Stimulated activated CD8-positive, alpha-beta memory T cell treated with anti-CD3 and anti-CD28 coated beads, Interleukin-7, amount 100 ng/mL, for 1 hour (primary cell): ENCODE measurements around the gene PIGR.

Source experiments
- DNase-seq, 2 donors: peaks; one replicate each; pipeline ENCODE4 v3.0.0-alpha.2; 2020; ENCODE audit warnings: low read depth in 2 of 2

PIGR gene, protein sequence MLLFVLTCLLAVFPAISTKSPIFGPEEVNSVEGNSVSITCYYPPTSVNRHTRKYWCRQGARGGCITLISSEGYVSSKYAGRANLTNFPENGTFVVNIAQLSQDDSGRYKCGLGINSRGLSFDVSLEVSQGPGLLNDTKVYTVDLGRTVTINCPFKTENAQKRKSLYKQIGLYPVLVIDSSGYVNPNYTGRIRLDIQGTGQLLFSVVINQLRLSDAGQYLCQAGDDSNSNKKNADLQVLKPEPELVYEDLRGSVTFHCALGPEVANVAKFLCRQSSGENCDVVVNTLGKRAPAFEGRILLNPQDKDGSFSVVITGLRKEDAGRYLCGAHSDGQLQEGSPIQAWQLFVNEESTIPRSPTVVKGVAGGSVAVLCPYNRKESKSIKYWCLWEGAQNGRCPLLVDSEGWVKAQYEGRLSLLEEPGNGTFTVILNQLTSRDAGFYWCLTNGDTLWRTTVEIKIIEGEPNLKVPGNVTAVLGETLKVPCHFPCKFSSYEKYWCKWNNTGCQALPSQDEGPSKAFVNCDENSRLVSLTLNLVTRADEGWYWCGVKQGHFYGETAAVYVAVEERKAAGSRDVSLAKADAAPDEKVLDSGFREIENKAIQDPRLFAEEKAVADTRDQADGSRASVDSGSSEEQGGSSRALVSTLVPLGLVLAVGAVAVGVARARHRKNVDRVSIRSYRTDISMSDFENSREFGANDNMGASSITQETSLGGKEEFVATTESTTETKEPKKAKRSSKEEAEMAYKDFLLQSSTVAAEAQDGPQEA

DNA sequence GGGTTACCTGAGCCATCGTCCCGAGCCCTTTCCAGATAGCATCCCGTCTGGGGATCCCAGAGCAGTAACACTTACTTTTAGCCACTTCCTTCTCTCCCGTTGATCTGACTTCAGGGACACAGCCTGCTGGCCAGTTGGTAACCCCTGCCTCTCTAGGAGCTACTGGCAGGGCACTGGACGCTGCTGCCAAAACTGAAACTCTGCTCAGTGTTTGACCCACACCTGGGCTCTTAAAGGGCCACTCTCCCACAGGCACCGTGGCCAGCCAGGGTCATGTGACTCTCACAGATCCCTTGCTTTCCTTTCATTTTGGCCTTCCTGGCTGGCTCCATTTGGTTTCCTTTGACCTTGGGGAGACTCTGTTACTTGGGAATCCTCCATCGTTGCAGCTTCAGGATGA is at the start of gene PIGR:
TSS of gene PIGR (minus strand) at position 206 of the 400 bp plus-strand sequence. CDS start 5,935 bp downstream, outside the sequence.
- no peak for DNase-seq

DNA sequence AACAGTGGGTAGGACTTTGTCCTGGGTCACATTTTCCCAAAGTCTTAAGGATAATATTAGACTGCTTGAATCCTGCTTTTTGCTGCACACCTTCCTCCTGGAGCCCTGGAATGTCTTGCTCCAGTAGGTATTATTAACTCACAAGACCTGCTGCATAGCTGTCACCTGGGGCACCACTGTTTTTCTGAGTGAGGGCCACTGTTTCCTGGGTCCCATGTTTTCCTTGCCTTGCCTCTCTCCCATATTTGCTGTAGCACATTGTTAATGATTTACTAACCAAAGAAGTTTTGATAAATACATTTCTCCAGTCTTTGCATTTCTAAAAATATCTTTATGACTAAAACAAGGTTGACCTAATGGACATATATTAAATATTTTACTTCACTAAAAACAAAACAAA is 46.5 kb upstream of the PIGR start:
- DNase-seq: no peak

DNA sequence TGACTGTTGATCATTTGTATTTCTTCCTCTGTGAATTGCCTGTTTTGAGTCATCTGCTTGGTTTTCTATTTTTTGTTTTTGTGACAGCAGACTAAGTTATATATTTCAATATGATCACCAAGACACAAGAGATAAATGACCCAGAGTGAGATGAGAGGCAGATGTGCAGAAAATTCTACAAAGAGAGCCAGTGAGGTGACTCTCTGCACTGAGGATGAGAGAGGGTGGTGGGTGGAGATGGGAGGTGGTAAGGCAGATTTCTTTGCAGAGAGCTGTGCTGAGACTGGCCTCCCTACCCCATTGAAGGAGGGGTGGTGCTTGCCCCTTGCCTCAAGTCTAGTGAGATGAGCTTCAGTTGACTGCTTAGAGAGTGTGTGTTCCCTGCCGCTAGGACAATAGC is 41.6 kb upstream of the PIGR start:
- no peak for DNase-seq

DNA sequence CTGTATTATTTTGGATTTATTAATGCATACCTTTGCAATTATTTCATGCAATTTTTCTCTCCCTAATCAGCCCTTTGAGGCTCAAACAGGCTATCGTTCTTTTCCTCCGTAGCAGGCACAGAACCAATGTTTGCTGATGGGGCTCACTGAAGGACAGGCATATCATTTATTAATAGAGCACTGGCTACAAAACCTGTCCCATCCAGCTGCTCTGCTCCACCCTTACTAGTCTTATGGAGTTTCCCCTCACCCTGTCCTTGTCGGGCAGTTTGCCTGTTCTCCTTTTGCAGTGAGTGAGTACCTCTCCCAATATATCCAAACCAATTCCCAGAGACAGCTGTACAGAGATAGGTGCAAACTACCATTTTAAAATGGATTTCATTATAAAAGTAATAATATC is 40.6 kb upstream of the PIGR start:
- no peak for DNase-seq

DNA sequence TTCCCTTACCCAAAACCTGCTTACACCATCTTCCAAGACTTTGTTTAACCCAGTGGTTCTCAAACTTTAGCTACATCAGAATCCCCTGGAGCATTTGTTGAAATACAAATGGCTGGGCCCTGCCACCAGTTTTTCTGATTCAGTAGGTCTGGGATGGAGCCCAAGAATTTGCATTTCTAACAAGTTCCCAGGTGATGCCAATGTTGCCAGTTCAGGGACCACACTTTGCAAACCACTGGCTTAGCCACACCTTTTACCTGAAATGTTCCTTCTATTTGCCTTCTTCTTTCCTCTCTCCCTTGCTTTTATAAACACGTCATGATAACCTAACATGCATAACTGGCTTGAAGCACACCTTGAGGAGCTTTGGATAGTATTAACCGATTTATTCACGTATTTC is 40.1 kb upstream of the PIGR start:
- DNase-seq: no peak

DNA sequence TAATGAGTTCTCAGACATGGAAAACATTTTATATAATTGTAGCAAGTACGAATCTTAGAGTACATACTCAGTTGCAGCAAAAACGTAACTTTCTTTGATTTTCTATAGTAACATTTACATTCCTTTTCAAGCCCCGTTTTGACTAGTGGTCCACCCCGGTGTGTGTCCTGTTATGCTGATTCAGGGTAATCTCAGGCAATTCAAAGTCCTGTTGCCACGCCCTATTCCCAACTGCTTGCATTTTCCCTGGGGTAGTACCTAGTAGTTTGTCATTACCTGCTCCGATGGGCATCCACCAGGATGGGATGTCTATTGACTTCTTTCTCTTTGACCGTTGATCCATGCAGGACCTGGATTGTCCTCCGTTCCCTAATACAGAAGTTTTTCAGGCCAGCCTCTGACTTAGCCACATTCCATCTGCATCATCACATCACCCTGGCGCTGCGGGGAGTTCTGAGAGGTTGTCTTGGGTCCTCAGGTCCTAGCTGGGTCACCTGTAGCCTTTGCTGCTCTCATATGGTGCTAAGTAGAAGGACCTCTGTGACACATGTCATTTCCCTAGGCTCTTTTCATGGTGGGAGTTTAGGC is 39.0 kb upstream of the PIGR start:
- DNase-seq: no peak

DNA sequence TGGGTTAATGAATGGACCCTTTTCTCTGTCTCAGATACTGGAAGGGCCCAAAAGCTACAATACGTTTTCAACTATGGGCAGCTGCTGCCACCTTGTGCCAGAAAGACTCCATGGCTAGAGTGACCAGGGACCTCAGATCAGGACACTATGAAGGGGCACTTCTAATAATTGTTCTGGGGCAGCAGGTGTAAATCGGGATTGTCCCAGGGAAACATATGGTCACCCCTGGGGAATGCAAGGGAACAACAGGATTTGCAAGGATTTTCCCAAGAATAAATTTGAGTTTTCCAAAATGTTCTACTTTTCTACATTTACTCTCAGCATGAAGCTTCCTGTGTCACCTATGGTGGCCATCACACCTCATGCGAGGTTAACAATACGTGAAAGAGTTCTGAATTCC is 36.0 kb upstream of the PIGR start:
- DNase-seq: peak; percentile 21 to 32

DNA sequence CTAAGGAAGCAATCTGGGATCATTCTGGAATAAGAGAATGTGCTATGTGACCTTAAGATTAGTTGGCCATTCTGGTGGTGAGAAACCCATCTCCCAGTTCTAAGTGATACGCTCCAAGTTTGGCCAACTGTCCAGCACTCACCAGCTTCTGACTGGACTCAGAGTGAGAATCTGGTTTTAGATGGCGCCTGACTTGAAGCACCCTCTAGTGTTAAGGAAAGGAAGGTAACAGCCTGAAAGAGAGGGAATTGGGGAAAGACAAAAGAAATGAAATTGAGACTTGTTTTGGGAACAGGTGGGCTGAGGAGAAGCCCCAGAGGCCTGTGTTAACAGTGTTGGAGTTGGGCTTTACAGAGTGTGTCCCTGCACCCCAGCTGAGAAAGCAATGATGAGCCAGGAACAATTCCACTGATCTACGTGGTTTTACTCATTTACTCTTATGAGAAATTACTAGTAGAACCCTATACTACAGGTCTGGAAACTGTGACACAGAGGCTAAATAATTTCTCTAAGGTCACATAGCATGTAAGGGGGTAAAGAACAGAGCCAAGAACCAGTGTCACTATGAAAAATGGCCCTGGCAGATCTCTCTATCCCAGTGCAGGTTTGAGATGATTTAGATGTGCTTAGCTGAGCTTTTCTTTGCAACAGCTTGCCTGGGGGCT is 33.2 kb upstream of the PIGR start:
- no peak for DNase-seq

DNA sequence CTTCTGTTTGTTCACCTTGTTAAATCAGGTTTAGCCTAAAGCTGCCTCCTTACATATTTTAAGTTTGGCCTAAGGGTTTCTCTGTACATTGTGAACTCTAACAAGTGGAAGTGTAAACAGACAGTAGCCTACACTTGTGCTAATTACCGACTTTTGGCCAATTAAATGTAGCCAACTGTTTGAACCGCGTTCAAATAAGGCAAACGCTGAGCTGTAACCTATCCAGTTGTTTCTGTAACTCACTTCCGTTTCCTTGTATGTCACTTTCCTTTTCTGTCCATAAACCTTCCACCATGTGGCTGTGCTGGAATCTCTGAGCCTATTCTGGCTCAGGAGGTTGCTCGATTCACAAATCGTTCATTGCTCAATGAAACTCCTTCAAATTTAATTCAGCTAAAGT is 32.0 kb upstream of the PIGR start:
- no peak for DNase-seq

DNA sequence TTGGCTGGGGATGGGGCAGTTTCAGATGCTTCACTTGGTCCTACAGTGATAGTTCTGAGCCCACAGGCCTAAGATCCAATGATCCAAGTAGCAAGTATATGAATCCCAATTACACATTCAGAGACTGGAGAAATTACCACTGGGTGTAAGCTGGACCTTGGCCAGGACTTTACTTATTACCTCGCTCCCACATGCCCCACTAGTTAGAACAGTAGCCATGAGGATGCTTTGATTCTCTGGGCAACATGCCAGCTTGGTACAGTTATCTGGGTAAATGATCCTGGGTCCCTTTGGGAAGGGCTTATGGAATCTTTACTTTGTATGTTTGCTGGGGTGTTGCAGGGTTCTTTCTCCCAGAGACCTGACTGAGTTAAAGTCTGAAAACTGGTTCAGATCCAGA is 29.0 kb upstream of the PIGR start:
- no peak for DNase-seq

DNA sequence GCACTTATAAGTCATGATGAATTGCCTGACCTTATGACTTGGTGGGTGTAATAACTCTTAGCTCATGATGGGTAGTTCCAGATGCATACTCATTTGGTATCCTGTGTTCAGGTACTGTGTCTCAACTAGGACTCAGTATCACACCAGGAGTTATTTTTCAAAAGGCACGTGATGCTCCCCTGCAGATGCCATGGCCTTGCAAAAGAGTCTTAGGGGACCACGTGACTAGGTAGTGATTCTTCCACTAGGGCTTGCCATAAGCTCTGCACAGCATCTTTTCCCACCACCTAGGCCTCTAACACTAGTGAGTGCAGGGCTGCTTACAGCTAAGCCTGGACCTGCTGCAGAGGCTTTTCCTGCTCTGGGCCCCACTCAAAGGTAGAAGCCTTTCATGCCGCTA is 27.9 kb upstream of the PIGR start:
- no peak for DNase-seq

DNA sequence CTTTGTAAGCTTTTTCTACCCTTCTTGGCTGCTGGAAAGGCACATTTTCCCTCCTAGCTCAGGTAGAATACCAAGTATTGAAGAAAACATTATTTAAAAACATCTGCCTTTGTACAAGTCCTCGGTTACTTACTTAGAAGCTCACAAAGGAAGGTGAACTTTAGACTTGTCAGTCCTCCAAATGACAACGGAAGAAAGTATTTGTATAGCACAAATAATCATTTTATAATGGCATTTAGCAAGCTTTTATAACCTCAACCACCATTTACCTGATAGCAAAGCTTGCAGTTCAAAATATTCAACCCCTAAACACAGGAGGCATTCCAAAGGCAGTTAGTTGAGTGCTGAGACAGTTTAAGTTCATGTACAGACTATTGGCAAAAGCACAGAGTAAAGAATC is 26.5 kb upstream of the PIGR start:
- DNase-seq: no peak

DNA sequence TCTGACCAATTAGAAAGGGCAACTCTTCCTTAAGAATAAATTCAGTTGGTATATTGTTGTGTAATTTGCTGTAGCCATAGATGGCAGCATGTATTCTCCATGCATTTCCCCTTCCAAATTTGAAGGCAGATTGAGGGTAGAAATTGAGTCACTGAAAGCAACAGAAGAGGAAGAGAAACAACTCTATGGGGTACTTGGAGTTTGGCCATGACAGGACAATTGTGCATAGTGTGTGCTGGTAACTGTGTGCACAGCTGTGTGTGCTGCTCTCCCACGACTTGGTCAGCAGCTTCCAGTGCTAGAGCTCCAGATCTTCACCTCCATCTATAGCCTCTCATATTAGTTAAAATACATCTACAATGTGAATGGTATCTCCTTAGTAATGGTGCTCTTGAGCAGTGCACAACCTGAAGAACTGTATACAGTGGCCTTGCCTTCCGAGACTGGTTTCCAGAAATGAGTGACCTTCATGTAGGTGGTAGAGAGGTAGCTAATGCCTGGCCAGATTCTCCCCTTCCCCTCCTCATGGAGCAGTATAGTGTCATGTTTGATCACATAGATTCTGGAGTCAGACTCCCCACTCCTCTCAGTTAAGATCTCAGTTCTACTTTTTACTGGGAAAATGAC is 24.9 kb upstream of the PIGR start:
- DNase-seq: no peak

DNA sequence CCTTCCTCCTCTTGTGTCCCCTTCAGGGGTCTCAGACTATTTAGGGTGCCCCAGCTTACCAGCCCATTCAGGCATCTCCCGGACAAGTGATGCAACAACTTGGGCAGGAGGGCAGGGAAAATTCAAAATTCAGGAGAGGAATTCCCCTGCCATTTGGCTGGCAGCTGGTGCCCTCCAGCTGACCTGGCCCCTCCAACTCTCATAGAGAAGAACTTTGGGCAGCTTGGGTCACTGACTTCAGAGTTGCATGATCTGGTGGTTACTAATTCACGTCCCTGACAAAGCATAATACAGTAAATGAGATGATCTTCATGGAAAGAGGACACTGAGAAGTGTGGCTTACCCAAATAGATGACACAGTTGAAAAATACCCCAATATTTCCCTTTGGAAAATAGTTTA is 24.2 kb upstream of the PIGR start, which contains the start of gene FCAMR:
TSS of gene FCAMR (minus strand) at position 15 of the 400 bp plus-strand sequence. CDS start 335 bp downstream, outside the sequence.
- DNase-seq: no peak

DNA sequence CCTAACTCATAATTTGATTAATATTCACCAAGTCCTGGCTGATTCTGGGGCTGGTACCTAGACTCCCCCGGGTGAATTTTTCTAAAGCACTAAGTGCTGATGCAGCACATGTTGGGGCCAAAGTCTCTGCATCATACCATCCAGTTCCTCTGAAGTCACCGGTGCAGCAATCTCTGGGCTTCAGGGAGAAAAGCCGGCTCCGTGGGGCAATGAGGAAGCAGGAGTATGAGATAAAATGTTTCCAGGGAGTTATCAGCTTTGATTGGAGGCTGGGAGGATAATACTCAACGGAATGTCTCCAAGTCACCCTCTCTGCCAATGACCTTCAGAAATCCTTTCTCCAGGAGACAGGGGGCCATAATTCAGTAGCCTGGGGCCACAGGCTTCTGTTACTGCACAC is 22.8 kb upstream of the PIGR start:
- no peak for DNase-seq

DNA sequence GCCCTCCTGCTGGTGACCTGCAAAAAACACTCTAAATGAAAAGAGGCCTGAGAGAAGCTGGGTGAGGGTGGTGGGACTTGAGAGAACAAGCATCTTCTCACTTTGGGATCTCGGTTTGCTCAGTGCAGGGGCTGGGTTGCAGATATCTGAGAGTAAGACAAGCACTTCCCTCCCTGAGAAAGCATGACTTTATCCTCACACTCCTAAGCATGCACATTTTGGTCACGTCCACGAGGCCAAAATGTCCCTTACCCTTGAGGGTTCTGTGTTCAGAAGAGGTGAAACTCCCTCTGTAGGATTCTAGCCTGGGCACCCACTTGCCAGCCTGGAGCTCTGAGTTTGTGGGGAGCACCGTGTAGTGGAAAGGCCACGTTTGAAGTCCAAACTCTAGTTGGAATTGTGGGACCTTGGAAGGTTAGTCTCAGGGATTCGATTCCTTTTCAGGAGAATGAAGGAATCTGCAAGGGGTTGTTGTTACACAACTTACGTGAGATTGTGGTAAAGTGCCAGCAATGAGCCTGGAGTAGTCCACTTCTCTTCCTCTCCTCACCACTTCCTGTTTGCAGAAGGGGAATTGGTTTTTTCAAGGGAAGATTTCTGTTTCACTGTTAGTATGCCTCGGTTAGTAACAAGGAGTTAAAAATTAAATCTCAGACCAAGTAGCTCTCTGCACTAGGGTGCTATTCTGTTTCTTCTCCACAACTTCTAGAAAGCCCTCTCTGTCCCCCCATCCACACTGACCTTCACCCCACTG is 21.0 kb upstream of the PIGR start:
- DNase-seq: no peak

DNA sequence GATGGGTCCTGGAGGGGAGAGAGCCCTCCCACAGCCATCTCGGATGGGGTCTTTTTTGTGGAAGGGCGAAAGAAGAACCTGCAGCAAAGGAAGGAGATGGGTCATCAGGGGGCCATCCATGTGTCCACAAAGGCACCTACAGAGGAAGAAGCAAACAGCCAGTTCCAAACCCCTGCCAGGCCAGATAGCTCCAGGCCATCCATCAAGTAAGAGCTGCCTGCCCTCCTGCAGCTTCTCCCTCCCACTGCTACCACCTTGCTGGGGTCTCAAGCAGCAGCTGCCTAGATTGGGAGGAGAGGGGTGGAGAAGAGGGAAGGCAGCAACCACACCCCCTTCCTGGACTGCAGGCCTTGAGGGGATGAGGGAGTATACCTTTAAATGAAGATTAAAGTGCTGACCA is 19.5 kb upstream of the PIGR start:
- DNase-seq: no peak

DNA sequence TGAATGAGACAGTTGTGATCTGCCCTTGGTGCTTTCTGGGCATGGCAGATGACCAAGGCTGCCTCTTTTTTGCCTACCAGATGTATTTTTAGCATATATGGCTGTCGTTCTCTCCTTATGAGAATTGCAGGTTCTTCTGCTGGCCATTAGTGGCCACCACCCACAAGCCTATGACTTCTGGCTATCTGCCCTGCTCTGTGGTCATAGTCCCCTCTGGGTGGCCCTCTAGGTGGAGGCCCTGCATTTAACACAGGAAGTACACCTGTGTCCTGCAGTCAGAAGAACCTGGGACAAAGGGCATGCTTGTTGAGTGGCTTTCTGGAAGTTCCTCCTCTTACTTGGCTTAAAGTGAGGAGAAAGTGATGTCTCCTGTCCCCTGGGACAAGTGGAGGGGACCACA is 17.5 kb upstream of the PIGR start:
- DNase-seq: no peak

DNA sequence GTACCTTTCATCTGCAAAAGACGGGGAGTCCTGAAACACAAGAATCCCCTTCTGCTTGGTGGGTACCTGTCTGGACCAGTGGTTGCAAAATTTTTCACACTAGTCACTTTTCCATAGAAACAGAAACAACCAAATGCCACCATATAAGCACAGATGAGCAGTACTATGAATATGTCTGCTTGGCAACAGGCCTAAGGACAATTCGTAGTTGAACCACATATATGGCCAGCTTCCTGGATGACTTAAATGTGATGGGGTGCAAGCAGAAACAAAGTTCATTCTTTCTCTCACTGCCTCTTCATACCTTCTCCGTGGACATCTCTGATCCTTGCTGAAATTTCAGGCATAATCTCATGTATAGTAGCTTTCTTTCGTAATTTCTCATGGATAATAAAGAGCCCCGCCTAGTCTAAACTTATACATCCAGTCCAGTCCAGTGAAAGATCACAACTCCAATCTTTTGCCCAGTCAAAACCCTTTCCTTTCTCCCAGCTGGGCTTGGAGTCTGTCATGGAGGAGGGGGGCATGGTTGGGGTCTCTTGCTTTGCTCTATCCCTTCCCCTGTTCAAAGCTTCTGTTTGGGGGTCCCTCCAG is 16.9 kb upstream of the PIGR start:
- DNase-seq: no peak

DNA sequence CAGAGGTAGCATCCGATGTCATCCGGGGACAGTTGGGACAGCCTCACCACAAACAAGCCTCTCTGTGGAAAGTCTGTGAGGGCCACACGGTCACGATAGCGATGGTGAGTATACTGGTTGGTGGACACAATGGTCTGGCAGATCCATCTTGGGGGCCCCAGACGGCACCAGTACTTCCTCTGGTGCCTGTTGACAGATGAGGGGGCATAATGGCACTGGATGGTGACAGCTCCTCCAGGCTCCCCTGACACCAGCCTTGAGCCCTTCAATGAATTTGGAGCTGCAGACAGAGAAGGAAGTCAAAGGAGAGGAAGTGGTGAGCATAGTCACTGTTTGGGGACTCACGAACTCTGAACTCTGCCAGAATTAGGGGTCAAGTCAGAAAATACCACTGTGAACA is 16.0 kb upstream of the PIGR start:
- no peak for DNase-seq

DNA sequence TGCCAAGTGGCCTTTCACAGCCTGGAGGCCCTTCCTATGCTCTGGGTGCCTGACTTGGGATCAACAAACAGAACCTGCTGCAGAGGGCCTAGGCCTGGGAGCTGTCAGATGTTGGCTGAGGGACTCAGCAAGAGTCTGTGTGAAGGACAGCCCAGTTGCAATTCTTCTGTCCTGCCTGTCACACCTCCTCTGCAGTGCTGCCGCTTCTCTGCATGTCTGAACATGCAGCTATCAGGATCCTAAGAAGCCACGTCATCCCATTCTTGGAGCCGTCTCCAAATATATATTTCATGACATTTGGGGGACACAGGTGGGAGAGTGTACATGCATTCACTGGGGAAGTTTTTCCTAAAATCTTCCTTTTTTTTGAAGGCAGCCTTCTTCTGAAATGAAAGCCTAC is 15.4 kb upstream of the PIGR start:
- no peak for DNase-seq
